Fibroblast of lung (primary cell): Measurements from ENCODE around the gene NCAM2.

ENCODE experiments used
- CTCF ChIP-seq, 2 donors: IDR thresholded peaks in 1 of 2; conservative IDR thresholded peaks in 1 of 2; 1 replicate in 1 of 2; 2 replicates in 1 of 2; pipeline ENCODE4 v1.5.1; 2011 to 2012; ENCODE audit warnings: low read length in 2 of 2, control low read depth in 1 of 2, inconsistent platforms in 1 of 2, low read depth in 1 of 2, mild to moderate bottlenecking in 1 of 2
- EZH2 ChIP-seq: IDR thresholded peaks from 2 replicates; pipeline ENCODE4 v1.5.1; 2012; ENCODE audit warnings: low read length, control low read depth, mild to moderate bottlenecking; ENCODE audit errors: missing control alignments

DNA sequence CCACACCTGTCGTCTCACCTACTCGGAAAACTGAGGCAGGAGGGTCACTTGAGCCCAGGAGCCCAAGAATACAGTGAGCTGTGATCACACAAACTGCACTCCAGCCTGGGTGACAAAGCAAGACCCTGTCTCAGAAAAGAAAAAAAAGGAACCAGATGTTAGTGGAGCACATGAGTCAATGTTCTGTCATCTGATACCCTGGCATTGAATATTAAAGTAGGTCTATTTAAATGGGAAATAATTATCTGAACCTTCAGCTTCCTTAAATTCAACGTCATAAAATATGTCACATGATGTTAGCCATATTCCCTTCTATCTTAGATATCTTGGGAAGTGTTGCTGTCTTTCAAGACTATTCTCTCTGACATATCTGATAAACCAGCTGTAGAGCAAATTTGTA is 47.3 kb downstream of the NCAM2 start:
- TF ChIP-seq CTCF (conservative IDR thresholded peaks at IDR 0.05 in 1 of 2, IDR thresholded peaks at IDR 0.05 in 1 of 2; ENCODE audit: low read depth in 1 of 2, low read length in 2 of 2) (no peak), EZH2 (no peak)
